Measurements from ENCODE around the gene SSTR5. TPM values are rescaled to one million over a fixed set of nuclear protein-coding genes. Genes with fewer than 3 reads are reported as not detected.

The SSTR5 gene
- total RNA-seq, 2 donors from 2014 or later: not detected

DNA sequence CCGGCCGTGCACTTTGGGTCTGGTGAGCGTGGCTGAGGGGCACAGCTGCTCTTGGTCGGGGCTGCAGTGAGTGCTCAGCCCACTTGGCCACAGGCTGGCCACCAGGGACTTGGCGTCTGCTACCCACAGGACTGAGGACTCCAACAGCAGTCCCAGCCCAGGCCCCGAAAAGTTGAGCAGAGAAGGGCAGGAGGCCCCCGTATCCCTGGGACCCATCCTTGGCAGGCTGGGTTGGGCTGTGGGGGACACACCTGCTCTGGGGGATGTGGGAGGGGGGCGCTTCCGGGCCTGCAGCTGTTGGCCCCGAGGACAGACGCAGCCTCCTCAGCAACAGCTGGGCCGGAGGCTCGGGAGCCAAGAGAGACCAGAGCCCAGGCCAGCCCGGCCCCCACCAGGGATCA lies 19.4 kb upstream of the SSTR5 start:
- H3K4me3 Mint-ChIP-seq: no peak overlapping the region
- ATAC-seq (no peak), DNase-seq (no peak)
- peaks cover 2% of the 10 kb centered on the region for H3K4me1 Mint-ChIP-seq
- no peak overlapping the region for H3K27ac Mint-ChIP-seq
- H3K9me3 ChIP-seq (ENCODE audit: control insufficient read depth, low read length, poor library complexity, severe bottlenecking): no peaks in the 10 kb centered on the region
- H3K36me3 Mint-ChIP-seq (ENCODE audit: low read depth): no peaks in the 10 kb centered on the region
- H3K27me3 Mint-ChIP-seq: no peaks in the 10 kb centered on the region

DNA sequence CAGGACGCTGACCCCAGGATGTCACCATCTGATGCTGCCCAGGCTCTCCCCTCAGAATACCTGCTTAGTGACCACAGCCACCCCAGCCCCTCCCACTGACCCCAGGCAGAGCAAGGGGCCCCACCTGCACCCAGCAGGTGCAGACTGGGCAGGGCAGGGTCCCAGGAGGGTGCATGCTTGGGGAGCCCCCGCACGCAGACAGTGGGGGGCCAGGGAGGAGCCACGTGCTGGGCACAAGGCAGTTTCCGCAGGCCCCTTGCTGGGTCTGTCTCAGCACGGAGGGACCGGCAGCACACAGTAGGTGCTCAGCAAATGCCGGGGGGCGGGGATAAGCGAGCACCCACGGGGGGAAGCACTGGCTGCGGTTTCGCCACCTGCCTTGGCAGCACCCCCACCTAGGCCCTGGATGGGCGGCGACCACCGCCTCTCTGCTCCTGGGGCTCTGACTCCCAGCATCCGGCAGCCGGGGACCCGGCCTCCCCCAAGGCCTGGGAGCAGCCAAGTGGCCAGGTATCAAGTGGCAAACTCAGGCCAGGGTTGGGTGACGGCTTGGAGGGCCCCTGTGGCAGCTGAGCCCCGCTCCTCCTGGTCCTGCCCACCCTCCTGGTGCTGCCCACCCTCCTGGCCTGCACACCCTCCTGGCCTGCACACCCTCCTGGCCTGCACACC lies 18.7 kb upstream of the SSTR5 start:
- ATAC-seq (no peak), DNase-seq (no peak)
- H3K4me3 Mint-ChIP-seq: no peak overlapping the region
- H3K36me3 Mint-ChIP-seq (ENCODE audit: low read depth): no peaks in the 10 kb centered on the region
- H3K4me1 Mint-ChIP-seq: peaks cover 2% of the 10 kb centered on the region
- no peaks in the 10 kb centered on the region for H3K27me3 Mint-ChIP-seq
- H3K9me3 ChIP-seq (ENCODE audit: control insufficient read depth, low read length, poor library complexity, severe bottlenecking): no peaks in the 10 kb centered on the region
- H3K27ac Mint-ChIP-seq: no peak overlapping the region

DNA sequence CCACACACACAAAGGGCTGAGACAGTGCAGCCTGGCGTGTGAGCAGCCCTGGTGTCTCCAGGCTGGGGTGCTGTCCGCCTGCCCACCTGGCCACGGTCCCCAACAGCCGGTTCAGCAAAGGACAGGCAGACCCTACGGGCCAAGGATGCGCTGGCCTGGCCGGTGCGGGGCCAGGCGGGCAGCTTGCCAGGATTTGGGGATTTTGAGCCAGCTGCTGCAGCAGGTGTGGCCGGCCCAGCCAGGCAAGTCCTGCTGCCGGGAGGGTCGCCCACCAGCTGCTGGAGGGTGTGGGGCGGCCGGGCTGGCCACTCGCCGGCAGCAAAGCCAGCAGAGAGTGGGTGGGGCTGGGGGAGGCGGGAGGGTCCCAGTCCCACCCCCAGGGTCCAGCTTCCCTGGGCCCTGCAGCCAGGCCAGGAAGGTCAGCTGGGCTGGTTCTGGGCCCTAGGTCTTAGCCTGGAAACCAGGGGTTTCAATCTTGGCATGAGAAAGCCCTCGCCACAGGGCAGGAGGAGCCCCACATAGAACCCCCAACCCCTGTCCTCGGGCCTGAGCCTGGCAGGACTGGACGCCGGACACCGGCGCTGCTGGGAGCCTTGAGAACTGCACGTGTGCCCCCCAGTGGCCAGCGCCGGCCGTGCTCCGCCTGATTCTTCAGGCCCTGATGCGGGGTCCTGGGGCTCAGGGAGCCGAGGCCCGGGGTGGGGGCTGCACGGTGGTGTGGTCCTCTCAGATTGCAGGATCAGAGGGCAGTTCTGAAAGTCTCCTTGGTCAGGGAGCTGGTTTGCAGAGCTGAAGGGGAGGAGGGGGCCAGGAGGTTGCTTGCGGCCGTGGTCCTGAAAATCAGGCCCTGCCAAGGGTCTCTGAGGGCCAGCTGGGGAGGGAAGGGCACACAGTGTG lies 17.6 kb upstream of the SSTR5 start:
- Mint-ChIP-seq H3K27ac (no peak overlapping the region), H3K4me3 (no peak overlapping the region), H3K27me3 (no peaks in the 10 kb centered on the region), H3K36me3 (ENCODE audit: low read depth) (no peaks in the 10 kb centered on the region), H3K4me1 (peaks cover 2% of the 10 kb centered on the region)
- DNase-seq (no peak), ATAC-seq (no peak)
- H3K9me3 ChIP-seq (ENCODE audit: control insufficient read depth, low read length, poor library complexity, severe bottlenecking): no peaks in the 10 kb centered on the region

DNA sequence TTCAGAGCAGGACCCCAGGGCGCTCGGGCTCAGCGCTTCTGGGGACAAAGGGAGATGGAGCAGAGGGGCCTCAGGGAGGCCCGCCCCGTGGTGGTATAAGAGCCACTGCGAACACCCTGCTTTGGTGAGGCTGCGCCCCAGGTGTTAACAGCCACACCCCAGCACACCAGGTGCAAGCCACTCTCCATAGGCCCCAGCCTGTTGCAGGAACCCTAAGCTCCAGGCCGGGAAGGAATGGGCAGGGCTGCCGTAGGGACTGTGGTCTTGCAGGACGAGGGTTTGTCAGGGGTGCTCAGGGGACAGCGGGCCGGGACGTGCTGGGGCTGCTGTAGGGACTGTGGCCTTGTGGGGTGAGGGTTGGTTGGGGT lies 17.0 kb upstream of the SSTR5 start:
- H3K27me3 Mint-ChIP-seq: no peaks in the 10 kb centered on the region
- no peaks in the 10 kb centered on the region for H3K9me3 ChIP-seq (ENCODE audit: control insufficient read depth, low read length, poor library complexity, severe bottlenecking)
- no peak overlapping the region for H3K27ac Mint-ChIP-seq
- DNase-seq: no peak
- ATAC-seq: no peak
- H3K36me3 Mint-ChIP-seq (ENCODE audit: low read depth): no peaks in the 10 kb centered on the region
- no peak overlapping the region for H3K4me3 Mint-ChIP-seq
- H3K4me1 Mint-ChIP-seq: peaks cover 2% of the 10 kb centered on the region

DNA sequence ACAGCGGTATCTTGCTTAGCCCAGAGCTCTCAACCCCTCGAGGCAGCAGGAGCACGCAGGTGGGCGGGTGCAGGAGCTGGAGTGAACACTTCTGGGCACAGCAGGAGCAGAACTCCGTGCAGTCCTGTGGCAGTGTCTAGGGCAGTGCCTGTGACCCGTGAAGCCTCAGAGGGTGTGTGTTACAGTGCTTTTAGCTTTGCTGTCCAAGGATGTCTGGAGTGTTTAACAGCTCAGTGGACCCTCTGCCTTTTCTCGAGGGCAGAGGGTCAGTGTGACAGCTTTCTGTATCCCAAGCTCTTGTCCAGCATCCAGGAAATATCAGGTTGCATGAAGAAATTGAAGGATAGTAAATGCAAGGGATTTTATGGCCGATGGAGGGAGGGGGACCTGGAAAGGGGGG lies 16.4 kb upstream of the SSTR5 start:
- H3K9me3 ChIP-seq (ENCODE audit: control insufficient read depth, low read length, poor library complexity, severe bottlenecking): no peaks in the 10 kb centered on the region
- Mint-ChIP-seq H3K36me3 (ENCODE audit: low read depth) (no peaks in the 10 kb centered on the region), H3K27me3 (no peaks in the 10 kb centered on the region), H3K27ac (no peak overlapping the region), H3K4me1 (peaks cover 2% of the 10 kb centered on the region), H3K4me3 (no peak overlapping the region)
- DNase-seq: no peak
- no peak for ATAC-seq

DNA sequence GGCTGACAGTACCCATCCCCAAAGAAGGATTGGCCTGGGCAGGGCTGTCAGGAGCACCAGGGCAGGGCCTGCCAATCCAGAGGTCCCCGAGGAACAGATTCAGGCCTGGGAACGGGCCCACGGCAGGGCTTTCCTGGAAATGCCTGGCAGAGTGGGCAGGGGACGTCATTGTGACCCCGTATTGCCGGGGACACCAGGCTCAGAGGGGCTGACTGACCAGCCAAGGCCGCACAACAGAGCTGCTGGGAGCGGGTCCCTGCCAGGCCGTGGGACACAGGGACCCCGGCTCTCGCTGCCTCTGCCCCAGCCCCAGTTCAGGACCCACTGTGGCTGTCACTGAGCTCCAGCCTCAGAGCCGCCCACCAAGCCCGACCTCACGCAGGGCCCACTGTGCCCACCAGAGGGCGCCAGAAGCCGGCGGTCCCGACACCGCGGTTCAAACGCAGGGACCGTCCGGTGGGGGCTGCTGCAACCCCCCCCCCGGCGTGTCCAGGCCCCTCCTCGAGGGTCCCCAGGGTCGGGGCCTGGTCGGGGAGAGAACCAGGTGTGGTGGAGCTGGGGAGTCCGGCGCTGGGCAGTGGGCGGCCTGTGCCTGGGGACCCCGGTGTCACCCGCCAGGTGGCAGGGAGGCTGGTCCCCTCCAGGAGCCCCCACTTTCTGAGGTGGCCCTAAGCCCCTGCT lies 15.2 kb upstream of the SSTR5 start:
- H3K4me3 Mint-ChIP-seq: no peak overlapping the region
- H3K9me3 ChIP-seq (ENCODE audit: control insufficient read depth, low read length, poor library complexity, severe bottlenecking): no peaks in the 10 kb centered on the region
- H3K27me3 Mint-ChIP-seq: no peaks in the 10 kb centered on the region
- DNase-seq (peak; percentile 36 to 68 (median 45)), ATAC-seq (peak; percentile 70)
- no peaks in the 10 kb centered on the region for H3K36me3 Mint-ChIP-seq (ENCODE audit: low read depth)
- peaks cover 2% of the 10 kb centered on the region for H3K4me1 Mint-ChIP-seq
- H3K27ac Mint-ChIP-seq: no peak overlapping the region

DNA sequence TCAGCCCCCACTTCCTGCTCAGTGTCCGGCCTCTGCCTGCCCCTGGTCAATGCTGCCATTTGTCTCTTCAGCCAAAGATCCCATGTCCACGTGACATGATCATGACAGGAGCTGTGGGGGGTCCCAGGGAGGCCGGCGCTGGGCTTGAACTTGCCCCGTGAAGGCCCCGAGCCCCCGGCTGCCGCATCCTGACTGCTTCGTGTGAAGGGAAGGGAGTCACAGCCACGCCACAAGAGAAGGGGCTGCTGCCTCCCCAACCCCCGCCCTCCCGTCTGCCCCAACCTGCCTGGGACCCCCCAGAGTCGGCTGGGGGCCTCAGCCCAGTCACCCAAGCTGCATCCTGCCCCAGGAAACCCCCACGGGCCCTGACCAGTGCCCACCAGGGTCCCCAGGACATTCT lies 14.3 kb upstream of the SSTR5 start:
- Mint-ChIP-seq H3K4me3 (no peak overlapping the region), H3K36me3 (ENCODE audit: low read depth) (no peaks in the 10 kb centered on the region), H3K27me3 (no peaks in the 10 kb centered on the region), H3K27ac (no peak overlapping the region), H3K4me1 (peaks cover 2% of the 10 kb centered on the region)
- H3K9me3 ChIP-seq (ENCODE audit: control insufficient read depth, low read length, poor library complexity, severe bottlenecking): no peaks in the 10 kb centered on the region
- DNase-seq (no peak), ATAC-seq (no peak)

DNA sequence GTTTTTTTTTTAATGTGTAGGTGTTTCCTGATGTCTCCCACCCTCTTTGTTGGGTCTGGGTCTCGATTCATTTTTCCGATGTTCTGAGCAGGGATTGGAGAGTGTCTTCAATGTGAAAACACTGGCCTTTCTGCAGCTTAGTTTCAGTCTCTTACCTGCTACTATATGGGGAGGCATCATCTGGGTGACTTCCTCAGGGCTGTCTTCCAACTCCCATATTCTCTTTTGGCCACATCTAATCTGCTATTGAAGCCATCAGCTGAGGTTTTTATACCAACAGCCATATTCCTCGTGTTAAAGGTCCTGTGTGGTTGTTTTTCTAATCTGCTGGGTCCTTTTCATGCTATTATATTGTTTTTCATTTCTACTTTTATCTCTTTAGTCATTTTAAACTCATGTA lies 13.2 kb upstream of the SSTR5 start:
- Mint-ChIP-seq H3K4me1 (peaks cover 2% of the 10 kb centered on the region), H3K27me3 (peaks cover 8% of the 10 kb centered on the region), H3K36me3 (ENCODE audit: low read depth) (no peaks in the 10 kb centered on the region), H3K4me3 (no peak overlapping the region), H3K27ac (no peak overlapping the region)
- DNase-seq: no peak
- no peak for ATAC-seq
- H3K9me3 ChIP-seq (ENCODE audit: control insufficient read depth, low read length, poor library complexity, severe bottlenecking): no peaks in the 10 kb centered on the region

DNA sequence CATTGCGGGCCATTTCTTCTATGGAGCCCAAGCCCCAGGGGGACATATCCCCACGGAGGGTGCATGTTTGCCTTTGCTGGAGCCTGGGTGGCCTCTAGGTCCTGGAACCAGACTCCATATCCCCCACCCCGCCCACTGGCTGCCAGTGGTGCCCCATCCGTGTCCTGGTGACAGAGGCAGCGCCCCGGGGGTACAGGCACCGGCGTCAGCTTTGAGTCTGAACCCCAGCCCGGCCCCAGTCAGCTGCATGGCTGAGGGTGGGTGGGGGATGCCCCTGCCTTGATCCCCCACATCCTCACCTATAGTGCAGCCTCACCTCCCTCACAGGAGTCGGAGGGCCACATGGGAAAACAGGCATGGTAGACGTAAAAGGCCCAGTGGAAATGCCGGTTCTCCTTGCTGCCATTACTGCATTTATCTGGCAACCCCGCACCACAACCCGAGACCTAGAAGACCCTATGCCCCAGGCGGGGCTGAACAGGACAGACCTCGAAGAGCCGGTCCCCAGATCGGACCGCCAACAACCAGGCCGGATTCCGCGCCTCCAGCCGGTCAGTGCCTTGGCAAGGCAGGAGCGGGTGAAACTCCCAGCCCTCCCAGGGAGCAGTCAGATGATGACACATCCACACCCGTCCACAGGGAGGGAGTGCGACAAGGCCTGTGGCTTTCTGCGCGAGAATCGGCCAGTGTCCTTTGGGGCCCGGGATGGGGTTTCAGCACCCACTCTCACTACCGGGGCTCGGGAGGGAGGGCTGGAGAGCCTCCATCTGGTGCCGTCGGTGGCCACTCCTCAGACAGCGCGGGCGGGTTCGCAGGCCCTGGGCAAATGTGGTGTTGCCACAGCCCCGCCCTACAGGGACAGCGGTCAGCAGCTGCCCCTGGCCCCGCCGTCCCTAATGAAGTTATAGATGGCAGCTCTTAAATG lies 11.9 kb upstream of the SSTR5 start:
- peaks cover 14% of the 10 kb centered on the region for H3K27me3 Mint-ChIP-seq
- H3K4me3 Mint-ChIP-seq: no peak overlapping the region
- ATAC-seq (no peak), DNase-seq (no peak)
- no peaks in the 10 kb centered on the region for H3K36me3 Mint-ChIP-seq (ENCODE audit: low read depth)
- H3K27ac Mint-ChIP-seq: no peak overlapping the region
- no peaks in the 10 kb centered on the region for H3K4me1 Mint-ChIP-seq
- H3K9me3 ChIP-seq (ENCODE audit: control insufficient read depth, low read length, poor library complexity, severe bottlenecking): no peaks in the 10 kb centered on the region

DNA sequence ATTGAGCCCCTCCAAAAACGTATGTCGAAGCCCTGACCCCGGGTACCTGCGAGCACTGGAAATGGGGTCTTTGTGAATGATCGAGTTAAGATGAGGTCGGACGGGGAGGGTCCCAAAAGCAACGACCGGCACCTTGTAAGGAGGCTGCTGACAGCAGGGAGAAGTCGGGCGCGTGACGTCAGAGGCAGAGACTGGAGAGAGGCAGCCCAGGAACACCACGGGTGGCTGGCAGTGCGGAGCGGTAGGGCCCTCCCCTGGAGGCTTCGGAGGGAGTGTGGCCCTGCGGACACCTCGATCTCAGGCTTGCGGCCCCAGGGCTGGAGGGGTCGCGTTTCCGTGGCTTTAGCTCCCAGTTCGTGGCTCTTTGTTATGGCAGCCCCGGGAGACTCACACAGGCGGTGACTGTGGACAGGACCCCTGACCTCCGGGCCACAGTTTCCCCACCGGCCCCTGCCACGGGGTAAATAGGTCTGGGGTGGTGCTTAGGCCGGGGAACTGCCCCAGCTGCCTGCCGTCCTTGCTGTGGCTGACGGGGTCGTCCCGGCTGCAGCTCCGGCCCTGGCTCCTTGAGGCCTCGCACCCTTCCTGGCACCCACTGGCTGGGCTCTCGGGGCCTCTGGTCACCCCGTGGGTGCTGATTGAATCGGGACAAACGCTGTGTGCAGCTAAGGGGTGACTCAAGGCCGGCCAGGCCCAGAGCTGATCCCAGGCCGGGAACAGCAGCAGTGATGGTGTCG lies 10.6 kb upstream of the SSTR5 start:
- no peak for ATAC-seq
- H3K4me1 Mint-ChIP-seq: no peaks in the 10 kb centered on the region
- no peaks in the 10 kb centered on the region for H3K36me3 Mint-ChIP-seq (ENCODE audit: low read depth)
- DNase-seq: no peak
- no peak overlapping the region for H3K4me3 Mint-ChIP-seq
- no peak overlapping the region for H3K27ac Mint-ChIP-seq
- no peaks in the 10 kb centered on the region for H3K9me3 ChIP-seq (ENCODE audit: control insufficient read depth, low read length, poor library complexity, severe bottlenecking)
- H3K27me3 Mint-ChIP-seq: peaks cover 14% of the 10 kb centered on the region

DNA sequence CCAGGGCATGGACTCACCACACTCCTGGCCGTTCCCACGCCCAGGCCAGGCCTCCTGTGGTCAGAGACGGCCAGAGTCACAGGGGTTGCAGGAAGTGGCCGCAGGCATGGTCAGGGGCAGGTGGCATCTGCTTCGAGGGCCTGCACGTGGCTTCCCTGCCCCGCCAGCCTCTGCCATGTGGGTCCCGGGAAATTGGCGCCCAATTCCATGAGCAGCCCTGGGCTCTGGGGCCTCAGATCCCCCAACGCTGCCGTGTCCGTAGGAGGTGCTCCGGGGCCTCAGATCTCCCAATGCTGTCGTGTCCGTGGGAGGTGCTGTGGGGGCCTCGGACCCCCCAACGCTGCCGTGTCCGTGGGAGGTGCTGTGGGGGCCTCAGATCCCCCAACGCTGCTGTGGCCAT lies 9.7 kb upstream of the SSTR5 start:
- DNase-seq: no peak
- H3K27me3 Mint-ChIP-seq: peaks cover 19% of the 10 kb centered on the region

DNA sequence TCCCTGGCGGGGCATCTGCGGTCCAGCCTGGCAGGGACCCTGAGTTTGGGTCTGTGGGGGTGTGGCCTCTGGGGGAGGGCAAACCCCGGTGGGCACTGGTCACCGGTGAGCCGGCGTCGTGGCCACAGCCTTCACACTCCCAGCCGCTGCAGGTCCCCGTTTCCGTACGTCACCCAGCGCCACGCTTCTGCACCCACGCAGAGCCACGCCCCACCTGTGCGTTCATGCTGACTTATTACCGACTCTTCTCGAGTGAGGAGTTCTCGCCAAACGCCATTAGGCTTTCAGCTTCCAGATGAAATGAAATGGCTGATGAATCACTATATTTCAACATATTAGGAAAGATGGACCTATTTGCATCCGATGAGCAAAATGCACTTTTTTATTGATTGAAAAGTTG lies 8.8 kb upstream of the SSTR5 start:
- H3K36me3 Mint-ChIP-seq (ENCODE audit: low read depth): no peaks in the 10 kb centered on the region
- no peak overlapping the region for H3K27ac Mint-ChIP-seq
- peaks cover 3% of the 10 kb centered on the region for H3K4me1 Mint-ChIP-seq
- peaks cover 19% of the 10 kb centered on the region for H3K27me3 Mint-ChIP-seq
- ATAC-seq (no peak), DNase-seq (no peak)
- H3K9me3 ChIP-seq (ENCODE audit: control insufficient read depth, low read length, poor library complexity, severe bottlenecking): no peaks in the 10 kb centered on the region
- no peak overlapping the region for H3K4me3 Mint-ChIP-seq

More for the DNA sequence above, 9.7 kb upstream of the SSTR5 start:
- no peaks in the 10 kb centered on the region for H3K9me3 ChIP-seq (ENCODE audit: control insufficient read depth, low read length, poor library complexity, severe bottlenecking)
- ATAC-seq: no peak
- Mint-ChIP-seq H3K27ac (no peak overlapping the region), H3K4me1 (peaks cover 3% of the 10 kb centered on the region), H3K4me3 (no peak overlapping the region), H3K36me3 (ENCODE audit: low read depth) (no peaks in the 10 kb centered on the region)
